IPS-20b (cell line): ENCODE data around the gene PI4K2B.
A peak's percentile ranks its signal among the peaks of the same experiment; 100 is the strongest.
"Not testable (repeated sequence)": the region's sequence is repeated elsewhere in the genome, so short reads cannot be mapped to it uniquely, and the experiment has no call there.

ENCODE experiments used
- H3K27ac ChIP-seq: one replicate; pipeline ENCODE4 v1.5.1; 2013; ENCODE audit warnings: low read length
- H3K27me3 ChIP-seq: 2 replicates; pipeline ENCODE4 v1.6.1; 2013; ENCODE audit warnings: mild to moderate bottlenecking, low read length, inconsistent platforms; ENCODE audit not compliant: insufficient read depth
- H3K36me3 ChIP-seq: 2 replicates; pipeline ENCODE4 v1.6.1; 2013; ENCODE audit warnings: low read depth, mild to moderate bottlenecking, inconsistent platforms, low read length, moderate library complexity; ENCODE audit not compliant: insufficient read depth
- H3K4me1 ChIP-seq: 2 replicates; pipeline ENCODE4 v1.6.1; 2013; ENCODE audit warnings: mild to moderate bottlenecking, control low read depth, inconsistent platforms, low read length, moderate library complexity; ENCODE audit not compliant: insufficient read depth
- H3K4me3 ChIP-seq: 2 replicates; pipeline ENCODE4 v1.5.1; 2013; ENCODE audit warnings: mild to moderate bottlenecking, low read length, inconsistent platforms
- H3K9ac ChIP-seq: 2 replicates; pipeline ENCODE4 v1.6.1; 2013; ENCODE audit warnings: low read depth, mild to moderate bottlenecking, inconsistent platforms, low read length, moderate library complexity
- H3K9me3 ChIP-seq: 2 replicates; pipeline ENCODE4 v1.6.1; 2013; ENCODE audit warnings: mild to moderate bottlenecking, low read depth, low read length, inconsistent platforms; ENCODE audit not compliant: insufficient read depth

The PI4K2B gene

DNA sequence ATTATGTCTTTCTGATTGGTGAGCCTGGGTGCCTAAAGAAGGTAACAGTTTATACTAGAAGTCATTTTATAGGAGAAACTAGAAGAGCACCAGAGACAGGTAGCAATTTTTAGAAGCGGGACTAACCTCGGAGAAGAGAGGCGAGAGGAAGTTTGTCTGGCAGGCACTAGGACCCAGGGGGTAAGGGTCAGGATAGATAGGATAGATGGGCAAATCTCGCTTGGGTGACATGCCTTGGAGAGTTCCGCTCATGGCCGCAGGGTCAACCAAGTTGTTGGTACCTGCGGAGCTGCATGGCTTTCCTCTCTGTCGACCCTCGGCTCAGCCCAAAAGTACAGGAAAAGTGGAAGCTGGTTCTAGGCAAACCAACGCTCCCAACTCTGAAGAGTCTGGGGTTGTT is 11.3 kb downstream of the PI4K2B start:
- Histone ChIP-seq H3K27me3 (no peaks in the 10 kb centered on the region), H3K27ac (no peak overlapping the region), H3K4me1 (no peaks in the 10 kb centered on the region), H3K9me3 (no peaks in the 10 kb centered on the region), H3K9ac (no peak overlapping the region), H3K36me3 (no peaks in the 10 kb centered on the region), H3K4me3 (peak overlapping the region; percentile 49; the same call in 1 of the 2 replicates)

DNA sequence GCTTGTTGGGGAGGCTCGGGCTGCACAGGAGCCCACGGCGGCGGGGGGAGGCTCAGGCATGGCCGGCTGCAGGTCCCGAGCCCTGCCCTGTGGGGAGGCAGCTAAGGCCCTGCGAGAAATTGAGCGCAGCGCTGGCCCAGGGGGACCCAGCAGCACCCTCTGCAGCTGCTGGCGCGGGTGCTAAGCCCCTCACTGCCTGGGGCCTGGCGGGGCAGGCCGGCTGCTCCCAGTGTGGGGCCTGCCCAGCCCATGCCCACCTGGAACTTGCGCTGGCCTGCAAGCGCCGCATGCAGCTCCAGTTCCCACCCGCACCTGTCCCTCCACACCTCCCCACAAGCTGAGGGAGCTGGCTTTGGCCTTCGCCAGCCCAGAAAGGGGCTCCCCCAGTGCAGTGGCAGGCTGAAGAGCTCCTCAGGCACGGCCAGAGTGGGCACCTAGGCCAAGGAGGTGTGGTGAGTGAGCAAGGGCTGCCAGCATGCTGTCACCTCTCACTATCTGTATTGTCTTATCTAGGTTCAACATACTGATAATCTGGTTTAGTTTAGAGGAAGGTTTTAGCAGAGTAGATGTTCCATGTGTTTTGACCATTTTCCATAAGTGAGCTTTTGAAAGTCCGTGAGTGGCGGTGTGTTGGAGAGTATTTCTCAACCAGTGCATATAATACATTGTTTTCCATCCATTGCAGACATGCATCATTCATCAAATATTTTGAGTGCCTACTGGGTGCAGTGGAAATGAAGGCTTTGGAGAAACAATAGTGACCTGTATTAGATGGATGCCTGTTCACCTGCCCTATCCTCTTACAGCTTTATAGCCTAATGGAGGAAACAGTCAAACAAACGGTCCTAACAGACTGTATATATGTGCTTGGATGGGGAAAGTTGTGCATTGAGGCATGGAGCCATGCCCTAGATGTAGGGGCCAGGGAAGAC is 13.1 kb downstream of the PI4K2B start:
- Histone ChIP-seq H3K4me3 (no peak overlapping the region), H3K27ac (no peak overlapping the region), H3K4me1 (no peaks in the 10 kb centered on the region), H3K9me3 (no peaks in the 10 kb centered on the region), H3K9ac (no peak overlapping the region), H3K36me3 (no peaks in the 10 kb centered on the region), H3K27me3 (no peaks in the 10 kb centered on the region)

DNA sequence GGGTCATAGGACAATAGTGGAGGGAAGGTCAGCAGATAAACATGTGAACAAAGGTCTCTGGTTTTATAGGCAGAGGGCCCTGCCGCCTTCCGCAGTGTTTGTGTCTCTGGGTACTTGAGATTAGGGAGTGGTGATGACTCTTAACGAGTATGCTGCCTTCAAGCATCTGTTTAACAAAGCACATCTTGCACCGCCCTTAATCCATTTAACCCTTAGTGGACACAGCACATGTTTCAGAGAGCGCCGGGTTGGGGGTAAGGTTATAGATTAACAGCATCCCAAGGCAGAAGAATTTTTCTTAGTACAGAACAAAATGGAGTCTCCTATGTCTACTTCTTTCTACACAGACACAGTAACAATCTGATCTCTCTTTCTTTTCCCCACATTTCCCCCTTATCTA is 15.0 kb downstream of the PI4K2B start:
- H3K27ac ChIP-seq, H3K27me3 ChIP-seq, H3K4me3 ChIP-seq, H3K9ac ChIP-seq, H3K9me3 ChIP-seq, H3K4me1 ChIP-seq, H3K36me3 ChIP-seq: not testable (repeated sequence)

DNA sequence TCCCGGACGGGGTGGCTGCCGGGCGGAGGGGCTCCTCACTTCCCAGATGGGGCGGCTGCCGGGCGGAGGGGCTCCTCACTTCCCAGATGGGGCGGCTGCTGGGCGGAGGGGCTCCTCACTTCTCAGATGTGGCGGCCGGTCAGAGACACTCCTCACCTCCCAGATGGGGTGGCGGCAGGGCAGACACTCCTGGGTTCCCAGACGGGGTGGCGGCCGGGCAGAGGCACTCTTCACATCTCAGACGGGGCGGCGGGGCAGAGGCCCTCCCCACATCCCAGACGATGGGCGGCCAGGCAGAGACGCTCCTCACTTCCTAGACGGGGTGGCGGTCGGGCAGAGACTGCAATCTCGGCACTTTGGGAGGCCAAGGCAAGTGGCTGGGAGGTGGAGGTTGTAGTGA is 15.7 kb downstream of the PI4K2B start:
- not testable (repeated sequence) for H3K4me1 ChIP-seq, H3K27me3 ChIP-seq, H3K36me3 ChIP-seq, H3K9me3 ChIP-seq, H3K9ac ChIP-seq, H3K4me3 ChIP-seq, H3K27ac ChIP-seq

- Histone ChIP-seq H3K36me3 (peaks cover 14% of the 10 kb centered on the region), H3K4me1 (no peaks in the 10 kb centered on the region), H3K9ac (no peak overlapping the region), H3K27me3 (no peaks in the 10 kb centered on the region), H3K9me3 (no peaks in the 10 kb centered on the region), H3K4me3 (no peak overlapping the region), H3K27ac (no peak overlapping the region)
These were observed 18.6 kb downstream of the PI4K2B start for GRCh38 chr4:25252230-25253070.

GRCh38 chr4:25253071-25253445 is 19.2 kb downstream of the PI4K2B start:
- Histone ChIP-seq H3K27ac (no peak overlapping the region), H3K27me3 (no peaks in the 10 kb centered on the region), H3K4me3 (no peak overlapping the region), H3K9me3 (no peaks in the 10 kb centered on the region), H3K36me3 (peaks cover 19% of the 10 kb centered on the region), H3K4me1 (no peaks in the 10 kb centered on the region), H3K9ac (no peak overlapping the region)

DNA sequence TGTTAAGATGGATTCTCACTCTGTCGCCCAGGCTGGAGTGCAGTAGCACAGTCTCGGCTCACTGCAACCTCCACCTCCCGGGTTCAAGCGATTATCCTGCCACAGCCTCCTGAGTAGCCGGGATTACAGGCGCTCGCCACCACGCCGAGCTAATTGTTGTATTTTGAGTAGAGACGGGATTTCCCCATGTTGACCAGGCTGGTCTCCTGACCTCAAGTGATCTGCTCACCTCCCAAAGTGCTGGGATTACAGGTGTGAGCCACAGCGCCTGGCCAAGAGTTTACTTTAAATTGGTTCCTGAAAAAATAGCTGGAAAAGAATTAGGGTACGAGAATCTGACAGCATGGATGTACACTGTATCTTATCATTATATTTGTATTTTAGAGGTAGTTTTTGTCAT is 20.0 kb downstream of the PI4K2B start:
- H3K4me1 ChIP-seq, H3K9ac ChIP-seq, H3K4me3 ChIP-seq, H3K9me3 ChIP-seq, H3K27ac ChIP-seq, H3K27me3 ChIP-seq: not testable (repeated sequence)
- H3K36me3 ChIP-seq, result peaks cover 19% of the 10 kb centered on the region

DNA sequence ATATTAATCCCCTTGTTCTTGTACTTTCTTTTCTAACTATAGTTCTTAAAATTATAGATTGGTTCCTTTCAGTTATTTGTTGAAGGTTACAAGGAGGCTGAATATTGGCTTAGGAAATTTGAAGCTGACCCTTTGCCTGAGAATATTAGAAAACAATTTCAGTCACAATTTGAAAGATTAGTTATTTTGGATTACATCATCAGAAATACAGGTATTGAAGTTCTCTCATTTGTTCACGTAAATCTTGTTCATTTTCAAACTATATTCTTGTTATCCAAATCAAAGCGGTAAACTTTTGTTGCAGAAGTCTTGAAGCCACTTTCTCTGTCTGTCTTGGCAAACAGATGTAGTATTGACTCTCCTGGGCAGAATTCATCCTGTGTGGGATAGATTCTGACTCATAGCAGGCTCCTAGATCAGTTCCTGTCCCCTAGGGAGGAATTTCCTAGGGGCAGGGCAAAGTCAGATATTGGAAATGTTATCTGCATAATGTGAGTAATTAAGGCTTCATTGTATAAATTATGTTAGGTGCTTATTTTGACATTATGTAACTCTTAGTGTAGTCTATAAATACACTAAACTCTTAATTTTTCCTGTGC is 25.2 kb downstream of the PI4K2B start:
- no peaks in the 10 kb centered on the region for H3K27me3 ChIP-seq
- H3K4me1 ChIP-seq, result no peaks in the 10 kb centered on the region
- no peak overlapping the region for H3K4me3 ChIP-seq
- no peaks in the 10 kb centered on the region for H3K9me3 ChIP-seq
- peaks cover 29% of the 10 kb centered on the region for H3K36me3 ChIP-seq
- no peak overlapping the region for H3K9ac ChIP-seq
- no peak overlapping the region for H3K27ac ChIP-seq

- Histone ChIP-seq H3K9me3 (no peaks in the 10 kb centered on the region), H3K36me3 (peaks cover 6% of the 10 kb centered on the region), H3K9ac (no peak overlapping the region), H3K27me3 (no peaks in the 10 kb centered on the region), H3K4me3 (no peak overlapping the region), H3K4me1 (no peaks in the 10 kb centered on the region), H3K27ac (no peak overlapping the region)
These were observed 38.0 kb downstream of the PI4K2B start for GRCh38 chr4:25271866-25272265.

DNA sequence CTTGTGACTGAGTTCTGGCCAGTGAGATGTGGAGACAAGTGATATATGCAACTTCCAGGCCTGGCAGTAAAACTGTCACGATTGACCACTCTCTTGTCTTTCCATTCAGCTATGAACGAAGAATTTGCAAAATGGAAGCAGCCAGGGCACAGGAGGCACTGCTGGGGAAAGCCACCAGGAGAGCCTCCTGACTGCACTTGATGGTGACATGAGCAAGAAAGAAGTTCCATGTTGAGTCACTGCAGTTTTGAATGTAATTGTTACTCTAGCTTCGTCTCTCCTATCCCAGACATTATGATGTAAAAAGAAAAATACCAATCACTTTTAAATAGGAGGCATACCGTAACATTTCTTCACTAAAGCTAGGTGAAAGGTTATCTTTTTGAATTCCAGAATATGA is 46.4 kb downstream of the PI4K2B start:
- Histone ChIP-seq H3K27ac (no peak overlapping the region), H3K4me3 (no peak overlapping the region), H3K9ac (no peak overlapping the region), H3K27me3 (no peaks in the 10 kb centered on the region), H3K36me3 (0 out of 2 replicates have a peak, but pooled peaks cover 4% of the 10 kb centered on the region), H3K9me3 (no peaks in the 10 kb centered on the region), H3K4me1 (no peaks in the 10 kb centered on the region)

DNA sequence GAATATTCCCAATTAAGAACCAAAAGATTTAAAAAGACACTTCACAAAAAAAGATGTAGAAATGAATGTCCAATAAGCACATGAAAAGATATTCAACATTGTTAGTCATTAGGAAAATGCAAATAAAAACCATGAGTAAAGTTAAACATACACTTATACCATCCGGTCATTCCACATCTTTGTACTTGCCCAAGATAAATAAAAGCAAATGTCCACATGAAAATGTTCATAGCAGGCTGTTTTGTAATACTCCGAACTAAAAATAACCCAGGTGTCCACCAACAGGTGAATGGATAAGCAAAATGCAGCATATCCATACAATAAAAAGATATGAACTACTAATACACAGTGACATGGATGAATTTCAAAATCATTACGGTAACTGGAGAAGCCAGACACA is 50.1 kb downstream of the PI4K2B start:
- Histone ChIP-seq H3K27me3 (no peaks in the 10 kb centered on the region), H3K4me3 (no peak overlapping the region), H3K36me3 (0 out of 2 replicates have a peak, but pooled peaks cover 4% of the 10 kb centered on the region), H3K4me1 (no peaks in the 10 kb centered on the region), H3K27ac (no peak overlapping the region), H3K9ac (no peak overlapping the region), H3K9me3 (no peaks in the 10 kb centered on the region; the same call in 1 of the 2 replicates)
